Measurements from ENCODE around the gene BHLHE23.

BHLHE23 gene

GRCh38 chr20:62977613-62978560 is 28.9 kb downstream of the BHLHE23 start:
- no peak for TF ChIP-seq CTCF (conservative IDR thresholded peaks at IDR 0.05)
- H3K27ac ChIP-seq = no peak overlapping the region

GRCh38 chr20:62976886-62977285 is 29.9 kb downstream of the BHLHE23 start:
- TF ChIP-seq CTCF (conservative IDR thresholded peaks at IDR 0.05) = no peak
- no peak overlapping the region for H3K27ac ChIP-seq

GRCh38 chr20:62975812-62976508 is 30.8 kb downstream of the BHLHE23 start:
- no peak overlapping the region for H3K27ac ChIP-seq
- TF ChIP-seq CTCF (conservative IDR thresholded peaks at IDR 0.05) = no peak

GRCh38 chr20:62975251-62975760 is 31.5 kb downstream of the BHLHE23 start:
- no peak for TF ChIP-seq CTCF (conservative IDR thresholded peaks at IDR 0.05)
- no peak overlapping the region for H3K27ac ChIP-seq

- no peak for TF ChIP-seq CTCF (conservative IDR thresholded peaks at IDR 0.05)
- no peak overlapping the region for H3K27ac ChIP-seq
These were observed 33.7 kb downstream of the BHLHE23 start for GRCh38 chr20:62972845-62973745.

GRCh38 chr20:62971950-62972844 is 34.6 kb downstream of the BHLHE23 start:
- no peak overlapping the region for H3K27ac ChIP-seq
- peak; percentile 94 for TF ChIP-seq CTCF (conservative IDR thresholded peaks at IDR 0.05)

Measured in VCaP (cell line).